WERI-Rb-1 (cell line): ENCODE data around the gene AHCY.
"Not testable (repeated sequence)": the region's sequence is repeated elsewhere in the genome, so short reads cannot be mapped to it uniquely, and the experiment has no call there.

Experiments used
- DNase-seq: peaks from one replicate; pipeline ENCODE4 v3.0.0-alpha.2; 2020
- H3K27ac ChIP-seq: fragments of 250-450 bp; sonication (Bioruptor Pico); 2 replicates; pipeline ENCODE4 v1.5.1; 2020; ENCODE audit warnings: mild to moderate bottlenecking, moderate library complexity
- H3K27me3 ChIP-seq: fragments of 250-450 bp; sonication (Bioruptor Pico); 2 replicates; pipeline ENCODE4 v1.5.1; 2021; ENCODE audit warnings: mild to moderate bottlenecking, low read depth, moderate library complexity; ENCODE audit not compliant: insufficient read depth, severe bottlenecking
- H3K36me3 ChIP-seq: fragments of 250-450 bp; sonication (Bioruptor Pico); 2 replicates; pipeline ENCODE4 v1.5.1; 2020; ENCODE audit warnings: mild to moderate bottlenecking, moderate library complexity
- H3K4me3 ChIP-seq: 2 replicates; pipeline ENCODE4 v1.5.1; 2011; ENCODE audit warnings: low read depth, mild to moderate bottlenecking, control low read depth, low read length
- H3K9me3 ChIP-seq: fragments of 250-450 bp; sonication (Bioruptor Pico); 2 replicates; pipeline ENCODE4 v1.5.1; 2021; ENCODE audit warnings: mild to moderate bottlenecking, moderate library complexity; ENCODE audit not compliant: severe bottlenecking
- CTCF ChIP-seq: IDR thresholded peaks from 2 replicates; pipeline ENCODE4 v1.5.1; 2011; ENCODE audit warnings: low read depth, mild to moderate bottlenecking, control low read depth, inconsistent platforms, low read length

Gene AHCY

GRCh38 chr20:34256629-34257124, 46.5 kb downstream of the AHCY start:
- H3K9me3 ChIP-seq: no peaks in the 10 kb centered on the region
- H3K4me3 ChIP-seq: no peak overlapping the region
- no peak for DNase-seq
- H3K27ac ChIP-seq: no peak overlapping the region
- H3K27me3 ChIP-seq: no peaks in the 10 kb centered on the region
- H3K36me3 ChIP-seq: no peaks in the 10 kb centered on the region
- TF ChIP-seq CTCF: no peak

- DNase-seq: no peak
- H3K9me3 ChIP-seq: no peaks in the 10 kb centered on the region
- H3K27ac ChIP-seq: no peak overlapping the region
- no peak overlapping the region for H3K4me3 ChIP-seq
- no peaks in the 10 kb centered on the region for H3K27me3 ChIP-seq
- H3K36me3 ChIP-seq: no peaks in the 10 kb centered on the region
- no peak for TF ChIP-seq CTCF
These were observed 48.2 kb downstream of the AHCY start for GRCh38 chr20:34254979-34255378.

GRCh38 chr20:34252431-34253086, 50.6 kb downstream of the AHCY start:
- H3K27ac ChIP-seq, H3K4me3 ChIP-seq, H3K36me3 ChIP-seq, H3K27me3 ChIP-seq, H3K9me3 ChIP-seq, DNase-seq: not testable (repeated sequence)

- H3K27me3 ChIP-seq: no peaks in the 10 kb centered on the region
- TF ChIP-seq CTCF: no peak
- no peaks in the 10 kb centered on the region for H3K36me3 ChIP-seq
- H3K27ac ChIP-seq: no peak overlapping the region
- H3K9me3 ChIP-seq: no peaks in the 10 kb centered on the region
- DNase-seq: no peak
- no peak overlapping the region for H3K4me3 ChIP-seq
These were observed 51.5 kb downstream of the AHCY start for GRCh38 chr20:34251619-34252018.

GRCh38 chr20:34250005-34250404, 53.1 kb downstream of the AHCY start:
- Histone ChIP-seq H3K9me3 (no peaks in the 10 kb centered on the region), H3K4me3 (no peak overlapping the region), H3K27me3 (no peaks in the 10 kb centered on the region), H3K36me3 (no peaks in the 10 kb centered on the region), H3K27ac (no peak overlapping the region)
- TF ChIP-seq CTCF: no peak
- DNase-seq: no peak

- TF ChIP-seq CTCF: no peak
- H3K9me3 ChIP-seq: no peaks in the 10 kb centered on the region
- H3K27me3 ChIP-seq: no peaks in the 10 kb centered on the region
- no peak overlapping the region for H3K27ac ChIP-seq
- DNase-seq: no peak
- H3K36me3 ChIP-seq: no peaks in the 10 kb centered on the region
- H3K4me3 ChIP-seq: no peak overlapping the region
These were observed 53.9 kb downstream of the AHCY start for GRCh38 chr20:34249291-34249690.
